H9 (cell line): ENCODE data around the gene YIPF4. TPM values are rescaled to one million over a fixed set of nuclear protein-coding genes. Genes with fewer than 3 reads are reported as not detected.

ENCODE experiments used
- DNase-seq: peaks from one replicate; pipeline ENCODE4 v3.0.0-alpha.2; 2017
- H2AFZ ChIP-seq: one replicate; pipeline ENCODE4 v1.6.1; 2013; ENCODE audit warnings: mild to moderate bottlenecking, low read length, control low read depth, moderate library complexity
- H2AK5ac ChIP-seq: 2 replicates; pipeline ENCODE4 v1.6.1; 2013; ENCODE audit warnings: low read length, control low read depth, mixed read lengths; ENCODE audit not compliant: insufficient read length
- H2BK120ac ChIP-seq: one replicate; pipeline ENCODE4 v1.6.1; 2013; ENCODE audit warnings: low read depth, mild to moderate bottlenecking, low read length, control low read depth, inconsistent platforms; ENCODE audit not compliant: poor library complexity, severe bottlenecking
- H2BK12ac ChIP-seq: 2 replicates; pipeline ENCODE4 v1.6.1; 2013; ENCODE audit warnings: low read length, control low read depth, mixed read lengths, low read depth; ENCODE audit not compliant: insufficient read length
- H2BK15ac ChIP-seq: 2 replicates; pipeline ENCODE4 v1.6.1; 2013; ENCODE audit warnings: low read depth, low read length, control low read depth
- H2BK20ac ChIP-seq: one replicate; pipeline ENCODE4 v1.6.1; 2013; ENCODE audit warnings: low read depth, mild to moderate bottlenecking, low read length, control low read depth, inconsistent platforms; ENCODE audit not compliant: poor library complexity, severe bottlenecking
- H2BK5ac ChIP-seq: 2 replicates; pipeline ENCODE4 v1.6.1; 2013; ENCODE audit warnings: low read length, control low read depth, mixed read lengths; ENCODE audit not compliant: insufficient read length
- H3K14ac ChIP-seq: 2 replicates; pipeline ENCODE4 v1.6.1; 2013; ENCODE audit warnings: low read length, control low read depth; ENCODE audit not compliant: insufficient read depth
- H3K18ac ChIP-seq: 2 replicates; pipeline ENCODE4 v1.6.1; 2013; ENCODE audit warnings: low read depth, mild to moderate bottlenecking, mixed read lengths, low read length, control low read depth; ENCODE audit not compliant: insufficient read length
- H3K23ac ChIP-seq: 2 replicates; pipeline ENCODE4 v1.6.1; 2013; ENCODE audit warnings: low read length, control low read depth, mixed read lengths, low read depth; ENCODE audit not compliant: insufficient read length
- H3K23me2 ChIP-seq: 2 replicates; pipeline ENCODE4 v1.6.1; 2013; ENCODE audit warnings: low read depth, mild to moderate bottlenecking, mixed read lengths, low read length, control low read depth; ENCODE audit not compliant: insufficient read length, poor library complexity, severe bottlenecking
- H3K27ac ChIP-seq: 2 replicates; pipeline ENCODE4 v1.5.1; 2013; ENCODE audit warnings: low read length, control low read depth, mixed read lengths, low read depth; ENCODE audit not compliant: insufficient read length
- H3K27me3 ChIP-seq: 2 replicates; pipeline ENCODE4 v1.6.1; 2013; ENCODE audit warnings: low read length, control low read depth, inconsistent platforms; ENCODE audit not compliant: insufficient read depth
- H3K4ac ChIP-seq: 2 replicates; pipeline ENCODE4 v1.6.1; 2013; ENCODE audit warnings: low read depth, mild to moderate bottlenecking, control low read depth, inconsistent platforms, low read length, moderate library complexity
- H3K4me1 ChIP-seq: 2 replicates; pipeline ENCODE4 v1.6.1; 2013; ENCODE audit warnings: low read length, control low read depth, inconsistent platforms; ENCODE audit not compliant: insufficient read depth
- H3K4me2 ChIP-seq: 2 replicates; pipeline ENCODE4 v1.6.1; 2013; ENCODE audit warnings: low read length, control low read depth, mixed read lengths; ENCODE audit not compliant: insufficient read length, insufficient read depth
- H3K56ac ChIP-seq: 2 replicates; pipeline ENCODE4 v1.6.1; 2013; ENCODE audit warnings: low read depth, mild to moderate bottlenecking, mixed read lengths, low read length, control low read depth; ENCODE audit not compliant: insufficient read length
- H3K79me1 ChIP-seq: 2 replicates; pipeline ENCODE4 v1.6.1; 2013; ENCODE audit warnings: low read depth, mild to moderate bottlenecking, moderate library complexity, low read length, control low read depth, inconsistent platforms; ENCODE audit not compliant: insufficient read depth, poor library complexity, severe bottlenecking
- H3K79me2 ChIP-seq: 2 replicates; pipeline ENCODE4 v1.6.1; 2013; ENCODE audit warnings: low read length, control low read depth, inconsistent platforms; ENCODE audit not compliant: insufficient read depth
- H3K9ac ChIP-seq: 2 replicates; pipeline ENCODE4 v1.6.1; 2013; ENCODE audit warnings: low read length, control low read depth, mixed read lengths; ENCODE audit not compliant: insufficient read length; ENCODE audit errors: extremely low read depth
- H3K9me3 ChIP-seq: one replicate; pipeline ENCODE4 v1.6.1; 2013; ENCODE audit warnings: low read depth, low read length, inconsistent platforms; ENCODE audit not compliant: control insufficient read depth
- H3T11ph ChIP-seq: one replicate; pipeline ENCODE4 v1.6.1; 2013; ENCODE audit warnings: mild to moderate bottlenecking, low read length, control low read depth, inconsistent platforms
- H4K20me1 ChIP-seq: one replicate; pipeline ENCODE4 v1.6.1; 2013; ENCODE audit not compliant: control insufficient read depth, insufficient read length, insufficient read depth
- H4K5ac ChIP-seq: 2 replicates; pipeline ENCODE4 v1.6.1; 2013; ENCODE audit warnings: low read depth, mild to moderate bottlenecking, mixed read lengths, low read length, control low read depth; ENCODE audit not compliant: insufficient read length
- H4K8ac ChIP-seq: replicated peaks from 2 replicates; pipeline ENCODE4 v1.6.1; 2013; ENCODE audit warnings: low read length, control low read depth, mixed read lengths, low read depth; ENCODE audit not compliant: insufficient read length
- H4K91ac ChIP-seq: 2 replicates; pipeline ENCODE4 v1.6.1; 2013; ENCODE audit warnings: low read depth, mild to moderate bottlenecking, moderate library complexity, mixed read lengths, low read length, control low read depth; ENCODE audit not compliant: insufficient read length
- H3K27ac Mint-ChIP-seq, 3 experiments: 2 replicates in 2 of 3; 3 replicates in 1 of 3; pipeline ENCODE4 v1.8.0; 2020 to 2021; ENCODE audit warnings: mixed read lengths in 3 of 3, mild to moderate bottlenecking in 1 of 3, moderate library complexity in 1 of 3
- H3K27me3 Mint-ChIP-seq: 2 replicates; pipeline ENCODE4 v1.8.0; 2021; ENCODE audit warnings: low read depth, mild to moderate bottlenecking, moderate library complexity, mixed read lengths
- H3K36me3 Mint-ChIP-seq, 3 experiments: 2 replicates in 2 of 3; 3 replicates in 1 of 3; pipeline ENCODE4 v1.8.0; 2020 to 2021; ENCODE audit warnings: low read depth in 3 of 3, mixed read lengths in 3 of 3; ENCODE audit not compliant: insufficient read depth in 1 of 3
- H3K4me1 Mint-ChIP-seq, 2 experiments: 2 replicates each; pipeline ENCODE4 v1.8.0; 2020; ENCODE audit warnings: mixed read lengths in 2 of 2
- H3K4me3 Mint-ChIP-seq, 2 experiments: 2 replicates in 1 of 2; 3 replicates in 1 of 2; pipeline ENCODE4 v1.8.0; 2020 to 2021; ENCODE audit warnings: mild to moderate bottlenecking in 2 of 2, mixed read lengths in 2 of 2, moderate library complexity in 1 of 2
- H3K9me3 Mint-ChIP-seq, 2 experiments: 2 replicates in 1 of 2; 3 replicates in 1 of 2; pipeline ENCODE4 v1.8.0; 2020; ENCODE audit warnings: mild to moderate bottlenecking in 2 of 2, mixed read lengths in 2 of 2, moderate library complexity in 1 of 2
- CTCF ChIP-seq: fragments of 200-600 bp; sonication (generic); conservative IDR thresholded peaks from 3 replicates; pipeline ENCODE4 v1.8.0; 2021; ENCODE audit warnings: antibody characterized with exemption, mild to moderate bottlenecking
- WGBS: extraction: QIAGEN DNeasy Blood & Tissue Kit; methylation state at CpG from one replicate; pipeline ENCODE4 v1.1.7; 2013; ENCODE audit warnings: missing lambda C conversion rate, low lambda C conversion rate, mixed read lengths; ENCODE audit not compliant: insufficient read length; ENCODE audit errors: extremely low coverage; 5-methylcytosine and 5-hydroxymethylcytosine counted together
- total RNA-seq: library from RNA; stranded (reverse); gene quantifications from 2 replicates; pipeline ENCODE4 v1.2.1, GENCODE V29; 2021

Gene YIPF4
- total RNA-seq, 1 experiment from 2014 or later: 26.2 TPM

- no peak overlapping the region for H4K8ac ChIP-seq
- no peak overlapping the region for H2BK15ac ChIP-seq
- WGBS: no CpG with 5 or more reads among the region's 2 CpGs
- no peaks in the 10 kb centered on the region for H3K27me3 ChIP-seq
- H3T11ph ChIP-seq: no peak overlapping the region
- H3K27ac Mint-ChIP-seq: peak overlapping the region in 1 of 3 experiments; percentile 59; a peak in 1 of 7 replicates
- H2BK5ac ChIP-seq: no peak overlapping the region
- H3K56ac ChIP-seq: no peak overlapping the region
- no peak overlapping the region for H3K18ac ChIP-seq
- H3K27ac ChIP-seq: no peak overlapping the region
- H3K4ac ChIP-seq: no peak overlapping the region
- TF ChIP-seq CTCF: no peak
- no peak overlapping the region for H3K14ac ChIP-seq
- H3K23me2 ChIP-seq: no peaks in the 10 kb centered on the region
- no peaks in the 10 kb centered on the region for H4K20me1 ChIP-seq
- H3K79me1 ChIP-seq: no peaks in the 10 kb centered on the region
- no peak overlapping the region for H3K4me3 Mint-ChIP-seq
- H3K4me1 ChIP-seq: no peaks in the 10 kb centered on the region
- no peak overlapping the region for H2BK12ac ChIP-seq
- no peak overlapping the region for H2BK120ac ChIP-seq
- H3K4me1 Mint-ChIP-seq: no peaks in the 10 kb centered on the region
- no peaks in the 10 kb centered on the region for H3K9me3 Mint-ChIP-seq
- no peak overlapping the region for H4K5ac ChIP-seq
- H4K91ac ChIP-seq: no peak overlapping the region
- no peaks in the 10 kb centered on the region for H3K9me3 ChIP-seq
- H2BK20ac ChIP-seq: no peak overlapping the region
- H3K4me2 ChIP-seq: no peak overlapping the region
- H3K9ac ChIP-seq: no peak overlapping the region
- H3K23ac ChIP-seq: no peak overlapping the region
- H3K36me3 Mint-ChIP-seq: no peaks in the 10 kb centered on the region
- H2AFZ ChIP-seq: no peak overlapping the region
- no peaks in the 10 kb centered on the region for H3K79me2 ChIP-seq
- no peak overlapping the region for H2AK5ac ChIP-seq
- H3K27me3 Mint-ChIP-seq: peaks cover 5% of the 10 kb centered on the region
- DNase-seq: no peak
Measured at GRCh38 chr2:32249731-32250236, 27.9 kb upstream of the YIPF4 start.
